CD4-positive, alpha-beta T cell treated with Interleukin-17A for 4 hours (primary cell): ENCODE measurements around the gene CDC42BPG.
A peak's percentile ranks its signal among the peaks of the same experiment; 100 is the strongest.

Experiments
- DNase-seq: peaks from one replicate; pipeline ENCODE4 v3.0.0-alpha.2; 2020; ENCODE audit warnings: mixed read lengths

CDC42BPG gene

DNA sequence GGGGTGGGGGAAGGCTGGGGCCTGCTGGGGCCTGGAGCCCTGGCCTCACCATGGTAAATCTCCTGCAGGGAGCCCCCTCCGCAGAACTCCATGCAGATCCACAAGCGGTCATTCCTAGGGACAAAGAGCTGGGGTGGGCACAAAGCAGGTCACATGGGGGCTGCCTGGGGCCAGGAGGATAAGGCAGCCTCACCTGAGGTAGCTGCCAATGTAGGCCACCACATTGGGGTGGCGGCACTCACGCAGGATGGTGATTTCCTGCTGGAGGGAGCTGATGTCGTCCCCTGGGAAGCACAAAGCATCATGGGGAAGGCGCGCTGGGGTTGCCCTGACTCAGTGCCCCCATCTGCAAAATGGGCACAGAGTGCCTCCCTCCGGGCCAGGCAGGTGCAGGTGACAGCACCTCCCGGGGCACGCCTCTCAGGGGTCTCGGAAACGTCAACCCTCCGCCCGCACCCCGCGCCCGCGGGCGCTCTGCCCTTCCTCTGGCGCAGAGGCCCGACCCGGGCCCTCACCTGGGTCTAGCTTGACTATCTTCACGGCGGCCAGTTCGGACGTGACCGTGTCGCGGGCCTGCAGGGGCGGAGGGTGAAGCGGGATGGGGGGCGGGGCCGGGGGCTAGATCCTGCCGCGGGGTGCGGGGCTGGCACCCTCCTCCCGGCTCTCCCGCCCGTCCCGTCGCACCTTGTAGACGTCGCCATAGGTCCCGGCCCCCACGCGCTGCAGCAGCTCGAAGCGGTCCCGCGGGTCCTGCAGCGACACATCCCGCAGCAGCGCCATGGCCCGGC is 41.9 kb downstream of the CDC42BPG start:
- DNase-seq: peak; percentile 62

GRCh38 chr11:64801561-64802369 is 42.7 kb downstream of the CDC42BPG start:
- peak; percentile 23 for DNase-seq

GRCh38 chr11:64801158-64801464 is 43.3 kb downstream of the CDC42BPG start:
- DNase-seq: no peak

- no peak for DNase-seq
These were observed 43.9 kb downstream of the CDC42BPG start for GRCh38 chr11:64800303-64801157.

GRCh38 chr11:64799623-64800302 is 44.7 kb downstream of the CDC42BPG start:
- DNase-seq: no peak

- DNase-seq: no peak
These were observed 45.2 kb downstream of the CDC42BPG start for GRCh38 chr11:64799256-64799622.

DNA sequence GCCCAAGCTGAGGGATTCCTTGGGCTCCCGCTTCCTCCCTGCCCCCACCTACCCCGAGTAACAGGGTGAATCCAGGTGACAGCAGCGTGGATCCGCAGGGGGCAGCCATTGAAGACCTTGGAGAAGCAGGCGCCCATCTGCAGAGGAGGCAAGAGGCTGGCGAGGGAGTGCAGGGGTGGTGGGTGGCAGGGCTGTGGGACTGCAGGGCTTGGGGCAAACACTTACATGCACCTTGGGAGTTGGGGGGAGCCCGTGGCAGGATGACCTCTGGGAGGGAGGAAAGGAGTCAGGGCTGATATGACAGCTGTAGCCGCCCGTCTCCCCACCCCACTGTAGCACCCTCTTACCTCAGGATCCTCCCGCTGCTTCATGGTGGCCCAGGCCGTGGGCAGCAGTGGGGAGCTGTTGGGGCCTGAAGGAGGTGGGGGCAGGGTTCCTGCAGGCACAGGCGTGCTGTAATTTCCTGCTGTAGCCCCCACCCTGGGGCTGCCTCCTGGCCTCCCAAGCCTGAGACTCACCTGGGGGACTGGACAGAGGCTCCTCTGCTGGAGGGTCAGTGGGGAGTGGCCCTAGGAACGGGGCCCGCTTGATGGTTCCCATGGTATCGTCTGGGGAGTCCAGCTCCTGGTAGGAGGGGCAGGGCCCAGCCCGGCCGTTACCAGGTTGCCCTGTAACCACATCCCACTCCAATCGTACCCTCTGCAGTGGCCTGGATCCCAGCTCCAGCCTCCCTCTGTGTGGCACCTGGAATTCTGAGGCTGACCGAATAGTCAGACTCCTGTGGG is 47.5 kb downstream of the CDC42BPG start:
- DNase-seq: no peak

DNA sequence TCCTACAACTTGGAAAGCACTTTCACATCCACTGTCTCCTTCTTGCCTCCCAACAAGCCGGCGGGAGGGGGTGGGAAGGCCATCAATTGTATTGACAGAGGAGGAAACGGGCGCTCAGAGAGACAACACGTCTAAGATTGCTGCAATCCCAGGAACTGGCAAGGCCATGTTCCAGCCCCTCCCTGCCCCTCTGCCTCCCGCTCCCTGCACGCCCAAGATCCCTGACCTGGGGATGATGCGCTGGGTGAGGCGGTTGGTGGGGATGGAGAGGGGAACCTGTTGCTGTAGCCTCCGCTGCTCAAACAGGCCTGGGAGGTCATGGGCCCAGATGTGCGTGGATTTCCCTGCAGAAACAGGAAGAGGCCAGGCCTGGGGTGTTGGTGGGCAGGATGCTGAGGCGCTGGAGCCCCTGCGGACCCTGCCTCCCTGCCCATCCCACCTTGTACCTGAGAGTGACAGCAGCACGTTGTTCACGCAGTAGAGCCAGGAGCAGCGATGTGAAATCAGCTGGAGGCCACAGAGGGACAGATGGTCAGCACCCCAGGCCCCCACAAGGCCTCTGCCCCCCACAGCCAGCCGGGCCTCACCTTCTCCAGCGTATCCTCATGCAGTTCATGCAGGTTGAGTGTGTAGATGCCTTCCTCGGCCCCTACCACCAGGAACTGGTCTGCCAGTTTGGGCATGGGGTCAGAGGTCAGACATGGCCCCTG is 48.3 kb downstream of the CDC42BPG start:
- no peak for DNase-seq

GRCh38 chr11:64794526-64794925 is 49.9 kb downstream of the CDC42BPG start:
- no peak for DNase-seq

DNA sequence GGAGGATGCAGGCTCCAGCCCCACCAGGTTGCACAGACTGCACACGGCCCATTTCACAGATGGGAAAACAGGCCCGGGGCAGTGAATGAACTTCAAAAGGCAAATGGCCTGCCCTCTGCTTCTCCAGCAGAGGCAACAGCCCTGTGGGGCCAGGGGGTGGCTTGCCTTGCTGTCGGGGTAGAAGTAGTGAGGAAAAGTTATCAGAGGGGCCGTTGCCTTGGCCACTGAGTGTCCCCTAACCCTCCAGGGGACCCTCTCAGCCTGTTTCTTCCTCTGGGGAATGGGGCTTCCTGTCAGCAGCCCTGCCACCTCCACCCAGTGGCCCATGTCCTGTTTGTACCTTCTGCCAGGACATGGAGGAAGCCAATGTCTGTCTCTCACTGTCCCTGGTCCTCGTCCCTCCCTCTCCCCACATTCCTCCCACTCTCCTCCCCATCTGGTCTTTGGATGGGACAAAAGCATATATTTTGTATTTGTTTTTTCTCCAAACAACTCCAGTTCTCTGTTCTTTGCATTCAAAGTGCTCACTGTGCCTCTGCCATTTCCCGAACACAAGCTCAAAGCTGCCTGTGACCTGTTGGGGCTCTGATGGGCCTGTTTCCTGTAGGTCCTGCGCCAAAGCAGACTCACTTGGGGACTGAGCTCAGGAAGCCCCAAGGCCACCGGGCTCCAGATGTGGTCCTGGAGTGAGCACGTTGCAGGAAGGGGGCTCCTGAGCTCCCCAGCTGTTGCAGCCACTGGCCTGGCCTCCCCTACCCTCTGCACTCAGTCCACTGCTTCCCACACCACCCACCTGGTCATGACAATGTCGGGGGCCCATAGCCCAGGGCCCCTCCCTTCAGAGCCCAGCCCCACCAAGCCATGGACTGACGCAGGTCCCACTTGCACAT is 50.9 kb downstream of the CDC42BPG start:
- DNase-seq: no peak

GRCh38 chr11:64792482-64792881 is 52.0 kb downstream of the CDC42BPG start:
- DNase-seq: no peak

DNA sequence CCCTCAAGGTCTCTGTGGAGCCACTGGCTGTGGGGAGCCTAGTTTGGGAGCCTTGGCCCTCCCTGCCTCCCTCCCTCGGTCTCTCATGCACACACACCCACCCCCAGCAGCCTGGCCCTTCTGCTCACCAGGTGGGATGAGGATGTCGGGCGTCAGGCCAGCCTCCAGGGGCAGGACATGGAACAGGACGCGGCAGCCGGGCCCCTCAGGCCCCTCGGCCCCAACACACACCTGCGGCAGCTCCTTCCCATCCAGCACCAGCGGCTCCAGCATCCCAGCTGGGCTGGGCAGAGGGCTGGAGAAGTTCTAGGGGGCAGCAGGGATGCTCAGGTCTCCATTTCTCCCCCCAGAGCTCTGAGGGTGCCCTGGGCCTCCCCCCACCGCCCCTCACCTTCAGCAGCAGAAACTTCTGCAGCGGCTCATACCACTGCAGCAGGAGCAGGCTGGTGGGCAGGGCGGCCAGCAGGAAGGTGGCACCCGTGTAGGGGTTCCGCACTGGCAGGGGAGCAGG is 52.6 kb downstream of the CDC42BPG start:
- DNase-seq: no peak

DNA sequence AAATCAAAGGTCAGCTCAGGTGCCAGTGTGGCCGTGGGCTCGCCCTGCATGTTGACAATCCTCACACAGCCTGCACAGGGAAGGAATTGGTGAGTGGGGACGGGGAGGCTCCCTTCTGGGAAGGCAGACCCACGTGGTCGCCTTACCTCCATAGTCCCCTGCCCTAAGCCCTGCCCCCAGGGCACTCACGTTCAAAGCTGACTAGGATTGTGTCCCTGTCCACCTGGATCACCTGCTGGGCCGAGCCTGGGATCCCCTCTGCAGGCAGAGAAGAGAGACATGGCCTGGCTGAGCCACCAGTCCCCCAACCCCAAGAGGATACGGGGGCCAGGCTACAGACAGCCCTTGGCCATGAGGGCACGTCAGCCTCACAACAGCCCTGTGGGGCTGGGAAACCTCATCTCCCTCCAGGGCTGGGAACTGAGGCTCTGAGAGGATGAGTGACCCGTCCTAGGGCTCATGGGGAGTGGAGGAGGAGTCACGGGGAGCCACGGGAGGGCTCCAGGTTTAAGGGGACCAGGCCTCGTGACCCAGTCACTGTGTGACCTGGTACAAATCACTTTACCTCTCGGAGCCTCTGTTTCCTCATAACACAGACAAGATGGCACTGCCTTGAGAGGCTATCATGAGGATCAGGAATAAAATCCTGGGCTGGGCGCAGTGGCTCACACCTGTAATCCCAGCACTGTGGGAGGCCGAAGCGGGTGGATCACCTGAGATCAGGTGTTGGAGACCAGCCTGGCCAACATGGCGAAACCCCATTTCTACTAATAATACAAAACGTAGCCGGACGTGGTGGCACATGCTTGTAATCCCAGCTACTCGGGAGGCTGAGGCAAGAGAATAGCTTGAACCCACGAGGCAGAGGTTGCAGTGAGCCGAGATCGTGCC is 54.0 kb downstream of the CDC42BPG start:
- DNase-seq: no peak

GRCh38 chr11:64789331-64790204 is 54.9 kb downstream of the CDC42BPG start:
- no peak for DNase-seq

DNA sequence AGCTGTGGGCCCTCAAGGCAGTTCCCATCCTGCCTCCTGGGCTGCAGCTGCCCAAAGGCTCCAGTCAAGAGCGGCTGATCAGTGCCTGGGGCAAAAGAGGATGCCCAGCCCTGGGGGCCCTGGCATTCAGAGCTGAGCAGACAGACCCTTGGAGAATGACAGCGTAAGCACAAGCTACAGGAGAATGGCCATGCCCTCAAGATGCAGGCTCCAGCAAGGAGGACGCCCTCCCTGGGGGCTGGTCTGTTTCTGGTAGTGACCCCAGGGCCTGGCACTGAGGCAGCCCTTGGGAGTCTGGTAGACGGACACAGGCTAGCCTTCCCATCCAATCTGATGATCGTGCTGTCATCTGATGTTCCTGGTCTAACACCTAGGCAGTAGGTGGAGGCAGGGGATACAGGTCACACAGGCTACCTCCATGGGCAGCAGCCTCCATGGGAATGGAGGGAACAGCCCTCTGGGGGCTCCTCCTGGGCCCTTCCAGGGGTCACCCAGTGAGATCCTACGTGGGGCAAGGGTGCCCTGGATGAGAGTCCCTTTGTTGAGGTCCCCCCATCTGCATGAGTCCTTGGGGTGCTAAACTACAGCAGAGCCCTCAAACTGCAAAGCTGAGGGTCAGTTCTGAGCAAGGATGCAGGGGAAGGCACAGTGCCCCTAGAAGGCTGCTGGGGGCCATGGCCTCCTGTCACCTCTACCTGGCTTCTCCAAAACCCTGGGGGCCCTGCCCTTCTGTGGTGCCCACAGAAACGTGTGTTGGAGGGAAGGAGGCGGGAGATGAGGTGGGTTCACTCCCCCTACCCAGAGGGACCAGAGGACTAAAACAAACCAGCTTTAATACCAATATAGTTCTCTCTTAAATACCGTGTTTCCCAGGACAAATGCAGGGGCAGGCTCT is 55.9 kb downstream of the CDC42BPG start:
- DNase-seq: no peak

- DNase-seq: peak; percentile 78
These were observed 56.7 kb downstream of the CDC42BPG start for GRCh38 chr11:64787526-64788320.
